Peyer's patch (tissue), 4 donors: ENCODE data around the gene HTR3A.

Experiments used
- POLR2A ChIP-seq, 2 donors: fragments of 450-650 bp; IDR thresholded peaks; one replicate each; pipeline ENCODE4 v1.5.1; 2017; ENCODE audit warnings: antibody characterized with exemption in 2 of 2, mild to moderate bottlenecking in 2 of 2, moderate library complexity in 2 of 2
- TF ChIP-seq, protein P1 (sequence below), 6 experiments: fragments of 450-650 bp in 4 of 6; fragments of 200-600 bp in 2 of 6; sonication (generic) in 1 of 6; IDR thresholded peaks; one replicate each; pipeline ENCODE4 v1.5.1; 2017 to 2019; ENCODE audit warnings: antibody characterized with exemption in 6 of 6, mild to moderate bottlenecking in 3 of 6, moderate library complexity in 1 of 6

DNA sequence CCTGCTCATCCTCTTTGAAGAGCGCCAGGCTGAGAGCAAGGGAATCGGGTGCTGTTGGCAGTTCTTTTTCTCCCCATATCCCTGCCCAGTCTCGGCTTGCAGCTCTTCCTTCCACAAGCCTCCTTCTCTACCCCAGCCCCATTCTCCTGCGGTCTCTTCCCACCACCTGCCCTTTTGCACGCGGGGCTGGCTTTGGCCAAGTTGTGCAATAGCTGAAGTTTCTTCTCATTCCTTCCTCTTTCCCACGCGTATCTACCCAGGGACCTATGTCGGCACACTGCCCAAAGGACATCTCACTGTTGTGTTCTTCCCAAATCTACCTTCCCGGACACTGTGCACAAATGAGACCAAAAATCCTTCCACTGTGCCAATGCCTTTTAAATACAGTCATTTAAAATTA lies 22.3 kb upstream of the HTR3A start:
- TF ChIP-seq, protein P1, sequence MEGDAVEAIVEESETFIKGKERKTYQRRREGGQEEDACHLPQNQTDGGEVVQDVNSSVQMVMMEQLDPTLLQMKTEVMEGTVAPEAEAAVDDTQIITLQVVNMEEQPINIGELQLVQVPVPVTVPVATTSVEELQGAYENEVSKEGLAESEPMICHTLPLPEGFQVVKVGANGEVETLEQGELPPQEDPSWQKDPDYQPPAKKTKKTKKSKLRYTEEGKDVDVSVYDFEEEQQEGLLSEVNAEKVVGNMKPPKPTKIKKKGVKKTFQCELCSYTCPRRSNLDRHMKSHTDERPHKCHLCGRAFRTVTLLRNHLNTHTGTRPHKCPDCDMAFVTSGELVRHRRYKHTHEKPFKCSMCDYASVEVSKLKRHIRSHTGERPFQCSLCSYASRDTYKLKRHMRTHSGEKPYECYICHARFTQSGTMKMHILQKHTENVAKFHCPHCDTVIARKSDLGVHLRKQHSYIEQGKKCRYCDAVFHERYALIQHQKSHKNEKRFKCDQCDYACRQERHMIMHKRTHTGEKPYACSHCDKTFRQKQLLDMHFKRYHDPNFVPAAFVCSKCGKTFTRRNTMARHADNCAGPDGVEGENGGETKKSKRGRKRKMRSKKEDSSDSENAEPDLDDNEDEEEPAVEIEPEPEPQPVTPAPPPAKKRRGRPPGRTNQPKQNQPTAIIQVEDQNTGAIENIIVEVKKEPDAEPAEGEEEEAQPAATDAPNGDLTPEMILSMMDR (IDR thresholded peaks at IDR 0.05) = no peak
- TF ChIP-seq POLR2A (IDR thresholded peaks at IDR 0.05) = no peak
